ENCODE results near the gene B3GALT6.
A peak's percentile ranks its signal among the peaks of the same experiment; 100 is the strongest.

B3GALT6 gene

GRCh38 chr1:1231400-1232207 is 433 bp upstream of the B3GALT6 start, which contains the start of gene SDF4:
Gene SDF4 (minus strand): TSS chr1:1232001. CDS start chr1:1228772, 3,229 bp downstream.
- Histone ChIP-seq H3K79me2 (ENCODE audit: low read length) (peaks cover 54% of the 10 kb centered on the region), H3K4me2 (ENCODE audit: low read depth, low read length) (peak within 1 kb of the TSS; percentile 77), H2AFZ (ENCODE audit: low read length) (peak within 1 kb of the TSS; percentile 19), H3K9me2 (replicated peaks; ENCODE audit: insufficient read depth, low read length) (no peaks in the 10 kb centered on the region), H3K27ac (ENCODE audit: low read length) (peak within 1 kb of the TSS; percentile 3; the same call in 1 of the 2 replicates), H3K4me1 (ENCODE audit: low read length) (0 out of 2 replicates have a peak, but pooled peaks cover 3% of the 10 kb centered on the region), H3K9me3 (replicated peaks; ENCODE audit: insufficient read depth, low read length) (no peaks in the 10 kb centered on the region), H3F3A (ENCODE audit: insufficient read depth, low read length) (no peaks in the 10 kb centered on the region), H3K4me3 (ENCODE audit: low read length) (peak within 1 kb of the TSS; percentile 83), H4K20me1 (ENCODE audit: insufficient read depth, low read length) (no peaks in the 10 kb centered on the region), H3K36me3 (replicated peaks; ENCODE audit: insufficient read depth, low read length) (peaks cover 5% of the 10 kb centered on the region; the same call in 1 of the 2 replicates), H3K9ac (ENCODE audit: low read length) (peak within 1 kb of the TSS; percentile 72), H3K27me3 (replicated peaks; ENCODE audit: insufficient read depth, low read length) (no peaks in the 10 kb centered on the region)
- DNase-seq = peak; percentile 97
- TF ChIP-seq EZH2 (optimal IDR thresholded peaks at IDR 0.05; ENCODE audit: low read depth, low read length) (no peak), EZH2phosphoT487 (IDR thresholded peaks at IDR 0.05; ENCODE audit: low read length) (no peak)
- TF ChIP-seq, protein P1, sequence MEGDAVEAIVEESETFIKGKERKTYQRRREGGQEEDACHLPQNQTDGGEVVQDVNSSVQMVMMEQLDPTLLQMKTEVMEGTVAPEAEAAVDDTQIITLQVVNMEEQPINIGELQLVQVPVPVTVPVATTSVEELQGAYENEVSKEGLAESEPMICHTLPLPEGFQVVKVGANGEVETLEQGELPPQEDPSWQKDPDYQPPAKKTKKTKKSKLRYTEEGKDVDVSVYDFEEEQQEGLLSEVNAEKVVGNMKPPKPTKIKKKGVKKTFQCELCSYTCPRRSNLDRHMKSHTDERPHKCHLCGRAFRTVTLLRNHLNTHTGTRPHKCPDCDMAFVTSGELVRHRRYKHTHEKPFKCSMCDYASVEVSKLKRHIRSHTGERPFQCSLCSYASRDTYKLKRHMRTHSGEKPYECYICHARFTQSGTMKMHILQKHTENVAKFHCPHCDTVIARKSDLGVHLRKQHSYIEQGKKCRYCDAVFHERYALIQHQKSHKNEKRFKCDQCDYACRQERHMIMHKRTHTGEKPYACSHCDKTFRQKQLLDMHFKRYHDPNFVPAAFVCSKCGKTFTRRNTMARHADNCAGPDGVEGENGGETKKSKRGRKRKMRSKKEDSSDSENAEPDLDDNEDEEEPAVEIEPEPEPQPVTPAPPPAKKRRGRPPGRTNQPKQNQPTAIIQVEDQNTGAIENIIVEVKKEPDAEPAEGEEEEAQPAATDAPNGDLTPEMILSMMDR (IDR thresholded peaks at IDR 0.05; ENCODE audit: low read length) = no peak

- H3K4me3 ChIP-seq (ENCODE audit: low read length) = no peak overlapping the region
- H3K27ac ChIP-seq (ENCODE audit: low read length) = no peak overlapping the region
- peaks cover 8% of the 10 kb centered on the region for H3K27me3 ChIP-seq (replicated peaks; ENCODE audit: insufficient read depth, low read length)
- H3F3A ChIP-seq (ENCODE audit: insufficient read depth, low read length) = no peaks in the 10 kb centered on the region
- no peak overlapping the region for H3K9ac ChIP-seq (ENCODE audit: low read length)
- TF ChIP-seq EZH2phosphoT487 (IDR thresholded peaks at IDR 0.05; ENCODE audit: low read length) (no peak), EZH2 (optimal IDR thresholded peaks at IDR 0.05; ENCODE audit: low read depth, low read length) (no peak)
- TF ChIP-seq, protein P1 (IDR thresholded peaks at IDR 0.05; ENCODE audit: low read length) = no peak
- 0 out of 2 replicates have a peak, but pooled peaks cover 3% of the 10 kb centered on the region for H3K4me1 ChIP-seq (ENCODE audit: low read length)
- no peak for DNase-seq
- no peak overlapping the region for H3K4me2 ChIP-seq (ENCODE audit: low read depth, low read length)
- peaks cover 5% of the 10 kb centered on the region; the same call in 1 of the 2 replicates for H3K36me3 ChIP-seq (replicated peaks; ENCODE audit: insufficient read depth, low read length)
- H4K20me1 ChIP-seq (ENCODE audit: insufficient read depth, low read length) = no peaks in the 10 kb centered on the region
- H3K9me3 ChIP-seq (replicated peaks; ENCODE audit: insufficient read depth, low read length) = no peaks in the 10 kb centered on the region
- no peaks in the 10 kb centered on the region for H3K9me2 ChIP-seq (replicated peaks; ENCODE audit: insufficient read depth, low read length)
- peaks cover 42% of the 10 kb centered on the region for H3K79me2 ChIP-seq (ENCODE audit: low read length)
- no peak overlapping the region for H2AFZ ChIP-seq (ENCODE audit: low read length)
Observed at GRCh38 chr1:1232796-1233566, 944 bp downstream of the B3GALT6 start.

GRCh38 chr1:1233567-1233892 is 1.5 kb downstream of the B3GALT6 start:
- Histone ChIP-seq H3K36me3 (replicated peaks; ENCODE audit: insufficient read depth, low read length) (0 out of 2 replicates have a peak, but pooled peaks cover 1% of the 10 kb centered on the region), H3K4me1 (ENCODE audit: low read length) (0 out of 2 replicates have a peak, but pooled peaks cover 3% of the 10 kb centered on the region), H3K4me3 (ENCODE audit: low read length) (no peak overlapping the region), H4K20me1 (ENCODE audit: insufficient read depth, low read length) (no peaks in the 10 kb centered on the region), H3K9me3 (replicated peaks; ENCODE audit: insufficient read depth, low read length) (no peaks in the 10 kb centered on the region), H3K9me2 (replicated peaks; ENCODE audit: insufficient read depth, low read length) (no peaks in the 10 kb centered on the region), H3K27me3 (replicated peaks; ENCODE audit: insufficient read depth, low read length) (peaks cover 13% of the 10 kb centered on the region), H2AFZ (ENCODE audit: low read length) (no peak overlapping the region), H3K4me2 (ENCODE audit: low read depth, low read length) (no peak overlapping the region), H3K27ac (ENCODE audit: low read length) (no peak overlapping the region), H3K9ac (ENCODE audit: low read length) (no peak overlapping the region), H3K79me2 (ENCODE audit: low read length) (peaks cover 37% of the 10 kb centered on the region), H3F3A (ENCODE audit: insufficient read depth, low read length) (no peaks in the 10 kb centered on the region)
- TF ChIP-seq, protein P1 (IDR thresholded peaks at IDR 0.05; ENCODE audit: low read length) = no peak
- TF ChIP-seq EZH2phosphoT487 (IDR thresholded peaks at IDR 0.05; ENCODE audit: low read length) = no peak
- no peak for TF ChIP-seq EZH2 (optimal IDR thresholded peaks at IDR 0.05; ENCODE audit: low read depth, low read length)
- no peak for DNase-seq
